Ishikawa (cell line): ENCODE results near the gene CATSPERZ.

Experiments
- CREB1 ChIP-seq: IDR thresholded peaks from 2 replicates; pipeline ENCODE4 v1.6.1; 2012; ENCODE audit warnings: low read depth
- FOXM1 ChIP-seq: IDR thresholded peaks from 2 replicates; pipeline ENCODE4 v1.6.1; 2012; ENCODE audit warnings: low read depth, borderline replicate concordance

GRCh38 chr11:64305075-64305690 lies 5.0 kb downstream of the CATSPERZ start, which contains the start of gene ESRRA:
- TF ChIP-seq CREB1 (no peak), FOXM1 (no peak)
